Raji (cell line): Measurements from ENCODE around the gene PFDN1.

Experiments
- POLR2A ChIP-seq: IDR thresholded peaks from 2 replicates; pipeline ENCODE4 v1.6.1; 2011; ENCODE audit warnings: low read depth, low read length, control low read depth; ENCODE audit not compliant: insufficient read depth

The PFDN1 gene

DNA sequence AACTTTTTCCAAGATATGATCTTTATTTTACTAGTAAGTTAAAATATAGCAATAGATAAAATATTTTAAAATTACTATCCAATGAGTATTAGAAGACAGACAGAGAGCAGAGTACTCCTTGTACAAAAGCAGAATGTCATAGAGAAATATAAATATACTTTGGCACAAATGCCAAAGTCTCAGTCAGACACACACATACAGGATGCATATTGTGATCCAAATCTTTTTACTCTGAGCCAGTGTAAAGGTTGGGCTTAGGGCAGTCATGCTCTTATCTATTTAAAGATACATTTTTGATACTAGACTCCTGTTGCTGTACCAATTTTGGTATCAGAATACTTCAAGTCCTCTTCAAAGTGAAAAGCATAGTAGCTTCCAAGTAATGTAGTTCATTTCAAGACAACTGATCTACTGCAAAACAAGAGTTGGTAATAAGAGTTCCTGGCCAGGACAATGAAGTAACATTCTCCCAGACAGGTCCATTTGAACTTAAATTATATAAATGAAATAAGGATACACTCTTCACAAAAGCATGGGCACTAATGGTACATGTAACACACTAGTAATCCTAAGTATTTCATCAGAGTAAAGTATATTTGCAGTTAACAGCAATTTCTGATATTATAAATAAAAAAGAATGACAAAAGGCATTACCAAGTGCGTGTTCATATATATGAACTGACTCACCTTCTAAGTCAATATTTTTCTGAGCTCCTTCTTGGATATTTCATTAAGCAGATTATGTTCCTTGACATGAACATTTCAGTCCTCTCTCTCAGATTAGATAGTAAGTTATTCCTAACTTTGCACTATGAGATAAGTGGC lies 10.5 kb downstream of the PFDN1 start:
- TF ChIP-seq POLR2A = no peak

DNA sequence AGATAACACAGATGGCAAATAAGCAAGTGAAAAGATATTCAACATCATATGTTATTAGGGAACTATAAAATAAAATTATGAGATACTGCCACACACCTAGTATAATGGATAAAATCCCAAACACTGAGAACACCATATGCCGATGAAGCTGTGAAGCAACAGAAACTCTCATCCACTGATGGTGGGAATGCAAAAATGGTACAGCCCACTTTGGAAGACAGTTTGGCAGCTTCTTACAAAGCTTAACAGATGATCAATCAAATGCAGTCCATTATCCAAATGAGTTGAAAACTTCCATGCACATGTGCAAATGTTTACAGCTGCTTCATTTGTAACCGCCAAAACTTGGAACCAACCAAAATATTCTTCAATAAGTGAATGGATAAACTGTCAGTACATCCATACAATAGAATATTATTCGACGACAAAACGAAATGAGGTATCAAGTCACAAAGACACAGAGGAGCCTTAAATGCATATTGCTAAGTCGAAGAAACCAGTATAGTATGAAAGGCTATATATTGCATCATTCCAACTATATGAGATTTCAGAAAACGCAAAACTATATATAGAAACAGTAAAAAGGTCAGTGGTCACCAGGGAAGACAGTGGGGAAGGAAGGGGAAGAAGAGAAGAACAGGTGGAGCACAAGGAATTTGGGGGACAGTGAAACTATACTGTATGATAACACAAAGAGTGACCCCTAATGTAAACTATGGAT lies 14.9 kb downstream of the PFDN1 start:
- TF ChIP-seq POLR2A = no peak

DNA sequence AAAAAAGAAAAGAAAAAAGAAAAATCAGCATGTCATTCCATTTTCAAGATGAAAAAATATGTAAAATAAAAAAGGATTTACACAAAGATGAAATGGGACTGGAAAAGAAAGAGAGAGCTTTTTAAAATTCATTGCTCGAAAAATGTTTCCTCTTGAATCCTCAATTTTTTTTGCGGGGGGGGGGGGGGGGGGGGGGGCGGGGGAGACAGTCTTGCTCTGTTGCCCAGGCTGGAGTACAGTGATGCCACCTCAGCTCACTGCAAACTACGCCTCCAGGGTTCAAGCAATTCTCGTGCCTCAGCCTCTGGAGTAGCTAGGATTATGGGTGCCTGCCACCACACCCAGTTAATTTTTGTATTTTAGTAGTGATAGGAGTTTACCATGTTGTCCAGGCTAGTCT lies 16.5 kb downstream of the PFDN1 start:
- TF ChIP-seq POLR2A = no peak

DNA sequence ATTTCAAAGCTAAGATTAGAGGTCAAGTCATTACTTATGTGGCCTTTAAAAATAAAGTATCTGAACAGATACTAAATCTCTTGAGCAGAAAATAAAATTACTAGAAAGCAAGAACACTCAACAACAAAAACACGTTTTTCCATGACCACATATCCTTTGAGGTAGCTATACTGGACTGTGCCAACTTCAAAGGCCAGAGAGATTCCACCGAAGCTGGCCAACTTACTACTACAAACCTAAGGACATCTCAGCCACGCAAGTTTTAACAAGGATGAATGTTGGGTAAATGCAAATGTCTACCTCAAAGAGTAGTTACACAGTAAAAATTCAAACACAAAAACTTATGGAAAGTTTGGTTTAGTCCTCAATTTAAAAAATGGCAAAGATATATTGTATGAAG lies 18.9 kb downstream of the PFDN1 start:
- TF ChIP-seq POLR2A = no peak

DNA sequence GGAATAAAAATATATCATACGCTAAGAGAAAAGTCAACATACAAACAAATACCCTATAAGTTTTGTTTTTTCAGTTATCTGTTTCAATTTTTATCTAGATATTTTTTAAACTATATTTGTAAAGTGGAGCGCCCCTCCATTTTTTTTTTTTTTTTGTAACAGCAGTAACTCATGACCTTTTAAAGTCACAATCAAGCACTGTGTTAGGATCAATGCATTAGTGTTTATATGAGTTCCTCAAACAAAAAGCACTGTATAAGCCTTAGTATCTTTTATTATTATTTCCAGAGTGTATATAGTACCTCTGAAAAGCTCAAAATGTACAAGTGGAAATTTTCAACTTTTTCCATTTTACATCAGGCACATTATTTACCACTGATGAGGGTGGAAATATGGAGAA lies 20.6 kb downstream of the PFDN1 start:
- no peak for TF ChIP-seq POLR2A

DNA sequence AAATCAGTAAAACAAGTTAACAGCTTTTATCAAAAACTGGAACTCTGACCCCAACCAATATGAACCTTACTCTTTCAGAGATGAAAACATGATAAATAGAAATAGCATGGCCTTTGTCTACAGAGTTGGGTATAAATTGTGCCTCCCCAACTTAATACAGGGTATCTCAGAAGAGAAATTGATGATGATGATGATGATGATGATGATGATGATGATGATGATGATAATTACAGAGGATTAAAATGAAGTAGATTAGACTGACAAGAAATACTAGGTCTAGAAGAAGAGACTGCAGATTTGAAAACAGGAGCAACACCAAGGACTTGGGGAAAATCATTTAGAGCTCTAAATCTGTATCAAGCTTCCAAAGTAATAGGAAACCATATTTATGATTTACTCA lies 27.1 kb downstream of the PFDN1 start:
- TF ChIP-seq POLR2A = no peak

DNA sequence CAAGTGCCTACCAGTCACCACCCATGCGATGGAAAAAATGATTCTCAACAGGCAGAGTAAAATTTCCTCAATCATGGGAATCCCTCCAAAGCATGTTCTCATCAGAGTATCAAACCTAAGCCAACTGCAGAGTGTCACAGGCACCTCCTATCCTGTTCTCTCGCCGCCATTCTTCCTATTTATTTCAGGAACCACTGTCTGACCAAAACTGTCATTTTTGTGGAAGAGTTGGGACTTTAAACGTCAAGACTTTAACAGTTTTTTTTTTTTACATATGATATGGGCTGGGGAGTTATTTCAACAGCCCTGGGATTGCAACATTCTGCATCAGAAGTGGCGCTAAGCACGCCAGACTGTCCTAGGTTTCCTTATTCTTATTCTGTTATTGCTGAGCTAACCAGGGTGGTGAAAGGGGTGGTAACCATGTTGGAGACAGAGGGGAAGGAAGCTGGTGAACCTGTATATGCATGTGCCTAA lies 29.5 kb downstream of the PFDN1 start:
- no peak for TF ChIP-seq POLR2A

DNA sequence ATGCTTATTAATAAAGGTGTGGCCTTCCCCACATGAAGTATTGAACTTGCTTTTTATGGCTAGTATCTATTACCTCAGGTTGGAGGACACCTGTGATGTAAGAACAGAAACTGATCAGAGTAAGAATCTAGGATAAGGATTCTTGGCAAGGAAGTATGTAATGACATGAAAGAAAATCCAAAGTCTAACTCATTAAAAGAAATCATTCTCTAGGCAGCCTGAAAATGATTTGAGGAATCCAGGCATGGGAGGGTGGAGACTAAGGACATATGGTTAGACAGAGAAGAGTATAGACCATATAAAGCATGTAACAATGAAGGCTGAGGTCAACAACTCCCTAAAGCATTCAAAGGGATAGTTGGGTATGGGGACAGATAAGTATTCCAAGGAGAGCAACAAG lies 32.9 kb downstream of the PFDN1 start:
- no peak for TF ChIP-seq POLR2A

DNA sequence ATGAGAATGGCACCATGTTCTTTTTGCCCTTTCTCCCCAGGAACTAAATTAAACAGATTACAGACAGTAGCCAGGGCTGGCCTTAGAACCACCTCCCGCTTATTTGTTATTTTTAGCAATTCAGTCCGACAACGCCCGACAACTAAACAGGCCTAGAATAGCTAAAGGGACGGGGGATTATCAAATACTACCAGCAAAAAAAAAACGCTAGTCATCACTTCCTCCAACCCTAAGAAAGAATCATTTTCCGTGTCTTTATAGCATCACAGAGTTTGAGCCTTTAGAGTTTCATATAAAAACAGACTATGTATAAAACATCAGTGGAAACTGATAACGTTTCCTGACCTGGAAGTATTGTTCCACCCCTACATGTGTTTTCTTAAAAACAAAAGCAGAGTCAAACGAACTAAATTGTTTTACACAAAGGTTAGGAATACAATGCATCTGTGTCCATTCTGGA lies 35.3 kb downstream of the PFDN1 start:
- TF ChIP-seq POLR2A = no peak

DNA sequence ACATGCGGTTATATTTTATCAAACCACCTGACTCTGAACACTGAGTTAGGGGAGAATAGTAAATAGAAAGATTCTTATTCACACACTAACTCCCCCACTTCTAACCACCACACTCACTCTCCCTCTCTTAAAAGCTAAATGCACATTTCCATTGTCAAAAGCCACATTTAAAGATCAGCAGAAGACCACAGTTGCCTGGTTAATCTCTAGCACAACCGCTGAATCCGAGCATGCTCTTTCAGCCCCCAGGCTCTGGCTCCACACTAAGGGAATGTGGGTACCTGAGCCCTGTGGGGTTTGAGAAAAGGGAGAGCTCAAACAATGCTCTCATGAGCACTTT lies 35.7 kb downstream of the PFDN1 start:
- TF ChIP-seq POLR2A = no peak

DNA sequence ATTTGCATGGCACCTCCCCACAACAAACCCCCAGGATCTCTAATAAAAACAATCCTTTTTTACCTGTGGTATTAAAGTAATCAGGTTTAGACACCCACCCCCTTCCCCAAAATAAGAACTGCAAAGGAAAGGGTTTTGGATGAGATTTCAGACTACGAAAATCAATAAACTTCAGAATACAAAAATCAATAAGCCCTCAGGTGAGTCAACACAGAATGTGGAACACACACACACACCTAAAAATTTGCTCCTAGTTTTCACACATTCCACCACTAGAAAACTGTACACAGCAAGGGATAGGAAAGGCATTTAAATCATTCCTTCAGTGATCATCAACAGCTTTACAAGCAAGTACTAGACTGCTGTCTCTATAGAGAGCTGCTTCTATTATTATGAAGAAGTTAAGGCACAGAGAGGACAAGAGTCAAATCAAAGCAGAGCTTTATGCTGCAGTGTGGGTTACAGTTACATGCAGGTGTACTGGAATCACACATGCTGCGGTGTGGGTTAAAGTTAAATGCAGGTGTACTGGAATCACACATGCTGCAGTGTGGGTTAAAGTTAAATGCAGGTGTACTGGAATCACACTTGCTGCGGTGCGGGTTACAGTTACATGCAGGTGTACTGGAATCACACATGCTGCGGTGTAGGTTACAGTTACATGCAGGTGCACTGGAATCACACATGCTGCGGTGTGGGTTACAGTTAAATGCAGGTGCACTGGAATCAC lies 36.3 kb downstream of the PFDN1 start:
- TF ChIP-seq POLR2A = no peak

DNA sequence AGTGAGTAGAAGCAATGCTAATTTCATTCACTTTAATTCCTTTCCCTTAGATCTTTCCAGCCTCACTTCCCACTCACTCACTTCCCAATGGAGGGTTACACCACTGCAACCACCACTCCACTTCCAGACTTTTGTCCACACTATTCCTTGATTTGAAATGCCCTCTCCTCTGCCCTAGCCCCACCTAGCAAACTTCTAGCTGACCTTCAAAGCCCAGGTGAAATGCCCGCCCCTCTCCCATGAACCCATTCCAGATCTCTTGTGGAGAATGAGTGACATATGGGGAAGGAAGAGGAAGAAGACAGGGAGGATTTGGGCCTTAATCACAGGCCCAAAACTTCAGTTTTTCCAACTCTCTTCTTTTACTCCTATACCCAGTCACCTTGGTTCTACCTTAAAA lies 37.1 kb downstream of the PFDN1 start:
- TF ChIP-seq POLR2A = no peak

DNA sequence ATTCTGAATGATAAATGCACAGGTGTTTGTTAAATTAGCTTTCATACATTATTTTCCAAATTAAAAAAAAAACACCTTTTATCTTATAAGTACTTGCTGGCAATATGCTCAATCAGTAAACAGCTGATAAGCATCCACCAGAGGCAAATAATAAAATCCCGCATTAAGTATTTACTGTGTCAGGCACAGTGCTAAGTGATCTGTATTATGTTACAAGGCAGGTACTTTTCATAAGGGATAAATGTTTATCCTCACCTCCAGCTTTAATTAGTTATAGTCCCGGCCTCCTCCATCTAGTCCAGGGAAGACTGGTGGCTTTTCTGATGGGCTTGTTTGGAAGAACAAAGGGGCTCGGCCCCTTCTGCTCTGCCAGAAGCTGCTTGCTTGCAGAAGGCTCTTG lies 40.1 kb downstream of the PFDN1 start:
- TF ChIP-seq POLR2A = no peak

DNA sequence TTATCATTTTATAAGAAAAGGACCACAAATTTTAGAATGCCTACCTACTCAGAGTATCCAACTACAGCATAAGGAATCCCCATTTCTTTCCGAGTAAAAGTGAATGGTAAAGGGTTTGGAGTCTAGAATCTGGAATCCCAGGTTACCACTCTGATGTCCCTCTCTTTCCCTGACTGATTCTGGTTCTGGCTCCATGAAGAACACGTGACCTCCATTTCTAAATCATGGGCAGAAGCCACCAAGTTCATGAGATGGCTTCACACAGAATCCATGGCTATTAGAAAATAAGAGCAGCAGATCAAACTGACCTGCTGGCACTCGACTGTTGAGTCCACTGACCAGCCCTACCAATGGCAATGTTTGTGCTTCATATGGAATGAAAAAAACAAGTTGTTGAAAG lies 40.7 kb downstream of the PFDN1 start:
- no peak for TF ChIP-seq POLR2A

DNA sequence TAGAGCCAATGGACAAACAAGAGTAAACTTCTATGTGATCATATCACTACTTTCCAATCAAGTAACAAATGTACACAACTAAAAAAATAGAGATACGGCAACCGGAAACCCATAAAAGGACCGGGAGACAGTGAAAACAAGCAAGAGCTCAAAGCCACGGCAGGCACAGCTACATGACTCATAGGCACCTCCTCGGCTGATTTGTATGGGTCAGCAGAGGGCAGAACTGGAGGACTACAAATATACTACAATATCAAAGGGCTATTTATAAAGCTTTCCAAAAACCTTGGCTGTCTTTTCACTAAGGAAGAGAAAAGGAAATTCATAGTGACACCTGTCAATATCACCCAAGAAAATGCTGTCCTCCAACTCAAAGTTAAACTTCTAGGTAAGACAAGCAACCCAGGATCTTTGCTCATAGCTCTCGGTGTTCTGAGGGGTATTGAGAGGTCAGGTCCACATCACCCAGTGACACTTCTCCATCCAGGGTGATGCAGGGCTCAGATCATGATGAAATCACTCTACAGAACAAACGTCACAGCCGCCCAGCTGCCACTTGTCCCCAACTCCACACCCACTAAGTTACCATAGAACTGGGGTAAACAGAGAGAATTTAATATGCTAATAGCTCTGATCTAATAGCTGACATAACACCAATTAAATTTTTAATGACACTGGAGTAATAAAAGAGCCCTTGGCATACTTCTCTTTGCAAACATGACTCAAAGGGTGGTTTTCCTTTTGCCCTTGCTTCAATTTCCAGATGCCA lies 41.3 kb downstream of the PFDN1 start:
- TF ChIP-seq POLR2A = no peak
